Sigmoid colon (tissue), 7 donors: ENCODE measurements around the gene MRPS7. TPM values are rescaled to one million over a fixed set of nuclear protein-coding genes. Genes with fewer than 3 reads are reported as not detected.

Source experiments
- DNase-seq: peaks from one replicate; pipeline ENCODE4 v3.0.0-alpha.2; 2019
- H3K27ac ChIP-seq, 4 donors: fragments of 200-600 bp; sonication (generic); one replicate each; pipeline ENCODE4 v1.5.1; 2016 to 2019; ENCODE audit warnings: mild to moderate bottlenecking in 1 of 4
- H3K27me3 ChIP-seq, 3 donors: fragments of 200-600 bp; sonication (generic); one replicate each; pipeline ENCODE4 v1.5.1; 2019; ENCODE audit warnings: mild to moderate bottlenecking in 1 of 3
- H3K36me3 ChIP-seq, 4 donors: fragments of 200-600 bp; sonication (generic); one replicate each; pipeline ENCODE4 v1.5.1; 2016 to 2019
- H3K4me1 ChIP-seq, 4 donors: fragments of 200-600 bp; sonication (generic); one replicate each; pipeline ENCODE4 v1.5.1; 2017 to 2019
- H3K4me3 ChIP-seq, 4 donors: fragments of 200-600 bp; sonication (generic); one replicate each; pipeline ENCODE4 v1.5.1; 2017 to 2019; ENCODE audit warnings: mild to moderate bottlenecking in 2 of 4, moderate library complexity in 1 of 4
- H3K9me3 ChIP-seq, 4 donors: fragments of 200-600 bp in 3 of 4; sonication (generic) in 3 of 4; one replicate each; pipeline versions ENCODE4 v1.5.1 to v1.6.1; 2013 to 2019
- EP300 ChIP-seq, 4 donors: sonication (generic); formaldehyde crosslinking; IDR thresholded peaks; one replicate each; pipeline ENCODE4 v1.6.1; 2017; ENCODE audit warnings: antibody characterized with exemption in 4 of 4
- POLR2A ChIP-seq, 2 donors: fragments of 450-650 bp; IDR thresholded peaks; one replicate each; pipeline ENCODE4 v1.6.1; 2016; ENCODE audit warnings: antibody characterized with exemption in 2 of 2, mild to moderate bottlenecking in 2 of 2, moderate library complexity in 2 of 2
- POLR2AphosphoS5 ChIP-seq, 4 donors: sonication (generic); formaldehyde crosslinking; IDR thresholded peaks; one replicate each; pipeline ENCODE4 v1.6.1; 2017; ENCODE audit warnings: antibody characterized with exemption in 4 of 4
- WGBS, 2 donors: extraction: QIAGEN DNeasy Blood & Tissue Kit; methylation state at CpG; one replicate each; pipeline ENCODE4 v1.1.7; 2013; 5-methylcytosine and 5-hydroxymethylcytosine counted together
- intact Hi-C: fragments of 100-400 bp; cut with DNase I; formaldehyde crosslinking; loops from one replicate; pipeline ENCODE4 v1.15.1; 2023
- polyA plus RNA-seq, 3 donors: library from polyadenylated mRNA; stranded (reverse); fragments of 200-250 nt; gene quantifications; one replicate each; pipeline ENCODE4 v1.2.3, GENCODE V29; 2013
- total RNA-seq, 4 donors: library from RNA; depleted of rRNA; stranded (reverse); fragments of >200 nt; gene quantifications; one replicate each; pipeline ENCODE4 v1.1.0, GENCODE V29; 2016
- TF ChIP-seq, protein P1 (sequence below), 4 experiments: fragments of 450-650 bp in 3 of 4; fragments of 200-600 bp in 1 of 4; IDR thresholded peaks; one replicate each; pipeline ENCODE4 v1.5.1; 2016 to 2019; ENCODE audit warnings: antibody characterized with exemption in 4 of 4, mild to moderate bottlenecking in 3 of 4, moderate library complexity in 2 of 4
- donor health status: healthy with polysubstance abuse.
- donor health status: Bipolar disorder and iron deficiency.
- donor health status: healthy.

The MRPS7 gene
- total and polyA plus RNA-seq, 7 donors, result 26.6 to 96.4 (median 51.5) TPM

DNA sequence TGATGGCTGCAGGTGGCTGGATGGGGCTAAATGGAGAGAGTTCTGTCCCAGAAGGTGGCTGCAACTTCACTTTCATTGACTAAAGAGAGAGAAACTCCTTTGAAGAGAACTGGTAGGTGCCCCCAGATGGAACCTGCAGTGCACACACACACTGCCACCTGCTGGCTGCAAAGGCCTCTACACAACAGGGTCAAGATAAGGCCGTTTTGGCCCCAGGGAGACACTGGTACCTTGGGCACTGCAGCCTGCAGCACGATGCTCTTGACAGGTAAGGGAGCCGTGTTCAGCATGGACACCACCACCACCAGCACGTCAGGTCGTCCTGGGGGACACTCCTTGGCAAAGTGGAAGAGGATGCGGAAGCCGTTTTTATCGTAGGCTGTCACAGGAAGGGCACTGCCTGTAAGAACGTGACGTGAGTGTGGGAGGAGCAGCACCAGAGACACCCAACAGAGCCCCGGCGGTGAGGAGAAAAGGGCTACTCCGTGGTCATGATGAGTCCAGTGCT, 22.9 kb upstream of the MRPS7 start:
- Histone ChIP-seq H3K9me3 (no peaks in the 10 kb centered on the region), H3K27ac (peak overlapping the region in 2 of 4 donors; percentile 12 to 31), H3K4me1 (no peaks in the 10 kb centered on the region), H3K36me3 (peaks cover 42 to 99% (median 81%) of the 10 kb centered on the region in 4 donors), H3K4me3 (no peak overlapping the region), H3K27me3 (no peaks in the 10 kb centered on the region)
- intact Hi-C loops, result no loop called here
- WGBS, 2 donors, result 55 to 61% methylated on average over 13 of the region's 13 CpGs
- no peak for DNase-seq
- TF ChIP-seq, protein P1, sequence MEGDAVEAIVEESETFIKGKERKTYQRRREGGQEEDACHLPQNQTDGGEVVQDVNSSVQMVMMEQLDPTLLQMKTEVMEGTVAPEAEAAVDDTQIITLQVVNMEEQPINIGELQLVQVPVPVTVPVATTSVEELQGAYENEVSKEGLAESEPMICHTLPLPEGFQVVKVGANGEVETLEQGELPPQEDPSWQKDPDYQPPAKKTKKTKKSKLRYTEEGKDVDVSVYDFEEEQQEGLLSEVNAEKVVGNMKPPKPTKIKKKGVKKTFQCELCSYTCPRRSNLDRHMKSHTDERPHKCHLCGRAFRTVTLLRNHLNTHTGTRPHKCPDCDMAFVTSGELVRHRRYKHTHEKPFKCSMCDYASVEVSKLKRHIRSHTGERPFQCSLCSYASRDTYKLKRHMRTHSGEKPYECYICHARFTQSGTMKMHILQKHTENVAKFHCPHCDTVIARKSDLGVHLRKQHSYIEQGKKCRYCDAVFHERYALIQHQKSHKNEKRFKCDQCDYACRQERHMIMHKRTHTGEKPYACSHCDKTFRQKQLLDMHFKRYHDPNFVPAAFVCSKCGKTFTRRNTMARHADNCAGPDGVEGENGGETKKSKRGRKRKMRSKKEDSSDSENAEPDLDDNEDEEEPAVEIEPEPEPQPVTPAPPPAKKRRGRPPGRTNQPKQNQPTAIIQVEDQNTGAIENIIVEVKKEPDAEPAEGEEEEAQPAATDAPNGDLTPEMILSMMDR (IDR thresholded peaks at IDR 0.05), result peak; percentile 19 to 81 (median 72)
- TF ChIP-seq POLR2AphosphoS5 (IDR thresholded peaks at IDR 0.05), result no peak
- TF ChIP-seq EP300 (IDR thresholded peaks at IDR 0.05), result no peak

- Histone ChIP-seq H3K27ac (peak overlapping the region in 1 of 4 donors; percentile 31), H3K4me3 (no peak overlapping the region), H3K27me3 (no peaks in the 10 kb centered on the region), H3K4me1 (no peaks in the 10 kb centered on the region), H3K9me3 (no peaks in the 10 kb centered on the region), H3K36me3 (peaks cover 42 to 100% (median 84%) of the 10 kb centered on the region in 4 donors)
- intact Hi-C loops, result no loop called here
- TF ChIP-seq POLR2A (IDR thresholded peaks at IDR 0.05) (no peak), POLR2AphosphoS5 (IDR thresholded peaks at IDR 0.05) (no peak), EP300 (IDR thresholded peaks at IDR 0.05) (no peak)
- TF ChIP-seq, protein P1 (IDR thresholded peaks at IDR 0.05), result no peak
- WGBS, 2 donors, result 88 to 91% methylated on average over 12 of the region's 12 CpGs
- DNase-seq, result no peak
These were observed 22.5 kb upstream of the MRPS7 start for GRCh38 chr17:75239214-75239613.

DNA sequence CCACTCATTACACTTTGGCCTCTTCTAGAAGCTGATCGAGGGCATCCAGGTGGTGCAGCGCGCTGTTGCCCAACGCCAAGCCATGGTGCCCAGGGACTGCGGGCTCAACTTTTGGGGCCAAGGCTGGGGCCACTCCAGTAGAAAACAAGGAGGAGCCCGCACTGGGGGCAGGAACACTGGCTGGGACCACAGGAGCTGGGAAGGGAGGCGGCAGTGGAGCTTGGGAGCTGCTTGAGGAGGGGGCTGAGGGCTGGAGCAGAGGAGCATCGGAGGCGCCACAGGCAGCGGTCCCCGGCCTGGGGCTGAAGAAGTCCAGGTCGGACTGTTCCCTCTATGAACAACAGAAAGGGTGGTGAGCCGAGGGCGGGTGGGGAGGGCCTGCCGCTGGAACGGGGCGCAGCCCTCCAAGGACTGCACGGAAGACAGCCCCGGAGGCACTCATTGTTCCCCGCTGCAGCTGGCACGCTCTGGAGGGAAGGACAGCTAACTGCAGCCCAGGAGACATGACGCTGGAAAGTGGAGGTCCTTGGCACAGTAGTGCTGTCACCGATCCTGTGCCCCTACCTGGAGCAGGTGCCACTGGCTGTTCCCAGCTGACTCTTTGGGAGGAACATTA, 21.8 kb upstream of the MRPS7 start:
- no peak for DNase-seq
- no peaks in the 10 kb centered on the region for H3K27me3 ChIP-seq
- intact Hi-C loops, result no loop called here
- WGBS, 2 donors, result 93% methylated on average over 23 of the region's 23 CpGs
- no peaks in the 10 kb centered on the region for H3K4me1 ChIP-seq
- H3K36me3 ChIP-seq, result peaks cover 38 to 100% (median 80%) of the 10 kb centered on the region in 4 donors
- H3K27ac ChIP-seq, result peak overlapping the region in 1 of 4 donors; percentile 51
- no peak overlapping the region for H3K4me3 ChIP-seq
- TF ChIP-seq POLR2AphosphoS5 (IDR thresholded peaks at IDR 0.05) (no peak), POLR2A (IDR thresholded peaks at IDR 0.05) (no peak), EP300 (IDR thresholded peaks at IDR 0.05) (no peak)
- TF ChIP-seq, protein P1 (IDR thresholded peaks at IDR 0.05), result no peak
- no peaks in the 10 kb centered on the region for H3K9me3 ChIP-seq

- Histone ChIP-seq H3K4me3 (no peak overlapping the region), H3K4me1 (no peaks in the 10 kb centered on the region), H3K27ac (peak overlapping the region in 3 of 4 donors; percentile 7 to 51 (median 14)), H3K36me3 (peaks cover 31 to 100% (median 80%) of the 10 kb centered on the region in 4 donors), H3K9me3 (no peaks in the 10 kb centered on the region), H3K27me3 (no peaks in the 10 kb centered on the region)
- TF ChIP-seq, protein P1 (IDR thresholded peaks at IDR 0.05), result peak in 1 of 4 experiments; percentile 33
- TF ChIP-seq EP300 (IDR thresholded peaks at IDR 0.05), result no peak
- TF ChIP-seq POLR2AphosphoS5 (IDR thresholded peaks at IDR 0.05), result no peak
- TF ChIP-seq POLR2A (IDR thresholded peaks at IDR 0.05), result no peak
- WGBS, 2 donors, result 64 to 72% methylated on average over 23 of the region's 23 CpGs
- no peak for DNase-seq
- intact Hi-C loops, result no loop called here
These were observed 21.1 kb upstream of the MRPS7 start for GRCh38 chr17:75240394-75241142.
